B cell (primary cell): Measurements from ENCODE around the gene REELD1.

ENCODE experiments used
- CTCF ChIP-seq: fragments of 200-600 bp; IDR thresholded peaks from one replicate; pipeline ENCODE4 v1.8.0; 2022; ENCODE audit warnings: antibody characterized with exemption, mild to moderate bottlenecking
- EZH2 ChIP-seq: IDR thresholded peaks from 2 replicates; pipeline ENCODE4 v1.6.1; 2012; ENCODE audit warnings: borderline replicate concordance, low read depth, mild to moderate bottlenecking, moderate library complexity, low read length; ENCODE audit not compliant: insufficient read depth, poor library complexity, severe bottlenecking

GRCh38 chr4:146237092-146237491 is 22.8 kb downstream of the REELD1 start:
- no peak for TF ChIP-seq EZH2
- TF ChIP-seq CTCF = no peak
